GM19025 (cell line): Measurements from ENCODE around the gene MYO1E.
"Not testable (repeated sequence)": the region's sequence is repeated elsewhere in the genome, so short reads cannot be mapped to it uniquely, and the experiment has no call there.

ENCODE experiments used
- ATAC-seq: cut with Tn5 transposase; IDR thresholded peaks from one replicate; pipeline ENCODE4 v1.9.1; 2021; ENCODE audit warnings: mild to moderate bottlenecking, low read depth, moderate library complexity; ENCODE audit not compliant: unreplicated experiment

MYO1E gene

DNA sequence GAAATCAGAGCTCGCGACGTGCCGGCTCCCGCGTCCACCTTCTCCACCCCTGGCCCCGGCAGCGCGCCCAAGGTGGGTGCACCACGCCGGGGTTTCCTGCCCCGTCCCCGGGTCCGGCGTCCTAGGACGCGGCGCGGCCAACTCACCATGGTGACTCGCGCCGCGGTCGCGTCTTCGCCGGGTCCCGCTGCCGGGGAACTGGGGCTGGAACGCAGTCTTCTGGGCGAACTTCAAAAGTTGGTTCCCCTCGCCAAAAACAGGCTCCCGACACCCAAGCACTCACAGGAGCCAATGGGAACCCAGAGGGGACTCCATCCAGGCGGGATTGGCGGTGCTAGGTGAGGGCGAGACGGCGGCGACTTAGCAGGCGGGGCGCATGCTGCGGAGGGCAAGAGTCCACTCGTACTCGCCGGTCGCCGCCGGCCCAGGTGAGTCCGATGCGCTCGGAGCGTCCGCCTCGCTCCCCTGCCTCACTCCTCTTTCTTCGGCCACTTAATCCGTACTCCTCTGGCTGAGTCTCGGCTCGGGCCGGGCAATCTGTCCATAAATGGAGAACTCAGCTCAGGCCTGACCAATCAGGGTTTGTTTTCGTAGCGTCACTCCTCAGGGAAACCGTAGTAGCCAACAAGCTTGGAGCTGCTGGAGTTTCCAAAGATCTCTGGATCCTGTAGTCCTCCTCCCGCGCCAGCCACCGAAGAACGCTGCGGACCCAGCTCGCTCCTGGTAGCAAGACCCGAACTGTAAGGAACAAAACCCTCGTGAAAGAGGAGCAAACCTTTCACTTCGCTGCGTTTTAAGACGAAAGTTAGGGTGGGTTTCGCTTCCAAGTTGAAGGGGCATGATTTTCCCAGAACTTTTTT is at the start of gene MYO1E:
MYO1E (minus strand) TSS at position 520 of the 860 bp plus-strand sequence; CDS start at position 149, 371 bp downstream.
- ATAC-seq = peak; percentile 46

DNA sequence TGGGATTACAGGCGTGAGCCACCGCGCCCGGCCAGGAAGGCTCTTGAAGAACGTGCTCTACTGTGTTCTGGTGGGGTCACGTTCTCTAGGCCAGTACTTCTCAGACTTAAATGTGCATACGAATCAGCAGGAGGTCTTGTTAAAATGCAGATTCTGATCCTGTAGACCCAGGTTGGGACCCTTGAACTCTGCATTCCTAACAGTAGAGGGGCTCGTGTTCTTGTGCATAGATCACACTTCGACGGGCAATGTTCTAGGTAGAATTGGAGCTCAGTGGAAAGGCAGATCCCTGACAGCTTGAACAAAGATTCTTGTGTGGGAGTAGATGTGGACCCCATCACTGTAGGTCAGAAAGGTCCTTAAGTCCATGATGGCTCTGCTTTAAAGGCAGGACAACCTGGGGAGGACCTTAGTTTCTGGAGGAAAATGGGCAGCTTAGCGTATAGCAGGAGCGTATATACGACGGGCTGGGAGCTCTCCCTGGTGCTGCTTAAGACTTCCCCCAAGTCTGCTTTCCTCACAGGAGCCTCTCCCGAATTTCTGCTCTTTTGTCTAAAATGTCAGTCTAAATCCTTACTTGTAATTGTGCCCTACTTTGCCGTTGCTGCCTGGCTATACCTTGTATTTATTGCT is 48.4 kb upstream of the MYO1E start:
- no peak for ATAC-seq

DNA sequence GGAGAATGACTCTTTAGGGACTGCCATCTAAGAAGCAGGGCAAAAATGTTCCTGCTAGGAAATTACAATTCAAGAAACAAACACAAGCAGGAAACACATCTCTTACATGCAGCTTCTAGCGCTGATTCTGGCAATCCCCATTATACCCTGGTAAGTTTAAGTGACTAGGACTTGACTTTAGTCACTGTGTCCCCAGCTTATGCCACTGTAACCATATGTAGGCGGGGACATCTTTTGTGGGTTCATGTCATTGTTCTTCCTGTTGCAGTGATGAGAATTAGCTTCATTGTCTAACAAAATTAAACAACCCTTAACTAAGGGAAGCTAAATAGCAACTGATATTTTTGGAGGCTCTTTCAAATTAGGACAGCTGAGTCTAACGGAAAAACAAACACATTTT is 47.4 kb upstream of the MYO1E start:
- no peak for ATAC-seq

- ATAC-seq = no peak
These were observed 46.5 kb upstream of the MYO1E start for GRCh38 chr15:59419170-59419569.

- ATAC-seq = no peak
These were observed 44.1 kb upstream of the MYO1E start for GRCh38 chr15:59416816-59417215.

GRCh38 chr15:59413577-59413976 is 40.9 kb upstream of the MYO1E start:
- no peak for ATAC-seq

GRCh38 chr15:59410391-59410896 is 37.8 kb upstream of the MYO1E start:
- ATAC-seq = no peak

GRCh38 chr15:59407946-59408345 is 35.3 kb upstream of the MYO1E start:
- ATAC-seq = no peak

GRCh38 chr15:59406446-59406845 is 33.8 kb upstream of the MYO1E start:
- ATAC-seq = no peak

- no peak for ATAC-seq
These were observed 32.4 kb upstream of the MYO1E start for GRCh38 chr15:59405079-59405478.

DNA sequence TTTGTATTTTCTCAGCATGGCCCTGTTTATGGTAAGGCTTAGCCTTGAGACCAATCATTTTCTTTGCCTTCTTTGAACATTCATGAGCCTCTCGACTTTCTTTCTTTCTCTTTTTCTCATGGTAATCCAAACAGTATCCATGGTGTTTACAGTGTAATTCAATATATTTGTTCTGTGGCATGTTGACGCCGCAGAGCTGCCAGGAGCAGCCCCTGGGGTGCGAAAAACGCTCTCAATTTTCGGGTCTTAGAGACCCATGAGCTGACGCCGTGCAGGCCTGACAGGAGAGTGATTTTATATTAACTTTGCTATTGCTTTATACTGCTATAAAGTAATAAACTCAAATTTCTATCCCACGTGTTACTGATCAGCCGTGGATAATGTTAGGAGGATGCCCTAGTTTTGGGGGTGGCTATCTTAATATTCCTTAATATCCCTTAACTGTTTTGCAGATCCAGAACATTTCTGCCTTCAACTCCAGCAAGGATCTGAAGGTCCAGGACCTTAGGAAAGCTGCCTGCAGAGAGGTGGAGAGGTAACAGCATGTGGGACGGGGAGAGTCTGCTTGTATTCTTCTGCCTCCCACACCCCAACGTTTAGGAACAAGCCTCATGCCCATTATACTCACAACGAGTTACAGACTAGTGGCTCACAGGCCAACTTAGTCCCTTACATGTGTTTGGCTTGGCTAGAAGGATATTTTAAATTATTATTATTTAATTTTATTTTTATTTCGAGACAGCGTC is 29.3 kb upstream of the MYO1E start:
- ATAC-seq = no peak

- not testable (repeated sequence) for ATAC-seq
These were observed 28.6 kb upstream of the MYO1E start for GRCh38 chr15:59401051-59401823.

- ATAC-seq = no peak
These were observed 27.6 kb upstream of the MYO1E start for GRCh38 chr15:59400103-59400813.

GRCh38 chr15:59399465-59400102 is 26.9 kb upstream of the MYO1E start:
- peak; percentile 80 for ATAC-seq

- ATAC-seq = no peak
These were observed 25.5 kb upstream of the MYO1E start for GRCh38 chr15:59398220-59398619.

GRCh38 chr15:59396679-59397078 is 24.0 kb upstream of the MYO1E start:
- no peak for ATAC-seq

- ATAC-seq = no peak
These were observed 23.5 kb upstream of the MYO1E start for GRCh38 chr15:59396211-59396610.

- ATAC-seq = no peak
These were observed 21.5 kb upstream of the MYO1E start for GRCh38 chr15:59394166-59394661.

- no peak for ATAC-seq
These were observed 19.6 kb upstream of the MYO1E start for GRCh38 chr15:59392299-59392698.
